BE2C (cell line): ENCODE results near the gene KCNMB1.

ENCODE experiments used
- DNase-seq: peaks from one replicate; pipeline ENCODE4 v3.0.0-alpha.2; 2020
- H3K27me3 ChIP-seq: fragments of 250-450 bp; sonication (Bioruptor Pico); 2 replicates; pipeline ENCODE4 v1.5.1; 2020; ENCODE audit warnings: mild to moderate bottlenecking
- H3K36me3 ChIP-seq: fragments of 250-450 bp; sonication (Bioruptor Pico); 2 replicates; pipeline ENCODE4 v1.5.1; 2020; ENCODE audit warnings: mild to moderate bottlenecking
- H3K4me1 ChIP-seq: fragments of 250-450 bp; sonication (Bioruptor Pico); 2 replicates; pipeline ENCODE4 v1.5.1; 2020
- H3K4me3 ChIP-seq: 2 replicates; pipeline ENCODE4 v1.5.1; 2011; ENCODE audit warnings: low read depth, low read length
- H3K9me3 ChIP-seq: fragments of 250-450 bp; sonication (Bioruptor Pico); 2 replicates; pipeline ENCODE4 v1.5.1; 2020
- TF ChIP-seq, protein P1 (sequence below): IDR thresholded peaks from 2 replicates; pipeline ENCODE4 v1.5.1; 2012; ENCODE audit warnings: mild to moderate bottlenecking, low read depth, low read length

Gene KCNMB1

DNA sequence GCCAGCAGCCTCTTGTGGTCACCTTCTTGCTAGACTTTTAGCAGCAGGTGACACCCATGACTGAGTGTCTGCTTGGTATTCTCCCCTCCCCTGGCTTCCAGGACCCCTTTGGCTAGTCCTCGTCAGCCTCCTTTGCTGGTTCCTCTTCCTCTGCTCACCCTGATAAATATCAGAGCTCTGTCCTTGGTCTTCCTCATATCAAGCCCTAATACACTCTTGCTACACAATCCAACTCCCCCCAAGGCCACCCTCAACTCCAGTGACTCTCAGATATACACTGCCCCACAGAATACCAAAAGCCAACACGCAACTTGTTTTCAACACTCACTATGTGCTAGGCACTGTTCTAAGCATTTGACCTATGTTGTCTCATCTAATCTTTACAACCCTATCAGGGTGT is 61.3 kb downstream of the KCNMB1 start:
- H3K4me3 ChIP-seq = no peak overlapping the region
- no peaks in the 10 kb centered on the region for H3K4me1 ChIP-seq
- DNase-seq = no peak
- no peaks in the 10 kb centered on the region for H3K36me3 ChIP-seq
- H3K27me3 ChIP-seq = no peaks in the 10 kb centered on the region; the same call in 1 of the 2 replicates
- no peaks in the 10 kb centered on the region for H3K9me3 ChIP-seq
- TF ChIP-seq, protein P1, sequence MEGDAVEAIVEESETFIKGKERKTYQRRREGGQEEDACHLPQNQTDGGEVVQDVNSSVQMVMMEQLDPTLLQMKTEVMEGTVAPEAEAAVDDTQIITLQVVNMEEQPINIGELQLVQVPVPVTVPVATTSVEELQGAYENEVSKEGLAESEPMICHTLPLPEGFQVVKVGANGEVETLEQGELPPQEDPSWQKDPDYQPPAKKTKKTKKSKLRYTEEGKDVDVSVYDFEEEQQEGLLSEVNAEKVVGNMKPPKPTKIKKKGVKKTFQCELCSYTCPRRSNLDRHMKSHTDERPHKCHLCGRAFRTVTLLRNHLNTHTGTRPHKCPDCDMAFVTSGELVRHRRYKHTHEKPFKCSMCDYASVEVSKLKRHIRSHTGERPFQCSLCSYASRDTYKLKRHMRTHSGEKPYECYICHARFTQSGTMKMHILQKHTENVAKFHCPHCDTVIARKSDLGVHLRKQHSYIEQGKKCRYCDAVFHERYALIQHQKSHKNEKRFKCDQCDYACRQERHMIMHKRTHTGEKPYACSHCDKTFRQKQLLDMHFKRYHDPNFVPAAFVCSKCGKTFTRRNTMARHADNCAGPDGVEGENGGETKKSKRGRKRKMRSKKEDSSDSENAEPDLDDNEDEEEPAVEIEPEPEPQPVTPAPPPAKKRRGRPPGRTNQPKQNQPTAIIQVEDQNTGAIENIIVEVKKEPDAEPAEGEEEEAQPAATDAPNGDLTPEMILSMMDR = no peak

DNA sequence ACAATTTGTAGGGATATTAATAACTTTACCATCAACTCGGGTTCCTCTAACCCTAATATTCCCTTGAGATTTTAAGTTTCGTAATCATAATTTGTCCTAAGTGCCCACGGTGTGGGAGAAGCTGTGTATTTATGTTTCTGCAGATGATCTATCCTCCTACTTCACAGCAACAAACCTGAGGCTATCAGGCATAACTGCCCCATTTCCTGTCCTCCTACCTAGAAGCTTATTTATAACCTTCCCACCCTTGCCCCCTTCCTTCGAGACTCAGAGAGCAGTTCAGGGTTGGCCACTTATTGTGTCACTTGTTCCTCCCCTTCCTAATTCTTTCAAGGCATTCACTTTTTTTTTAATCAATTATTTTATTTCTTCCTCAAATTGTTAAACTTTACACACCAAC is 62.0 kb downstream of the KCNMB1 start:
- Histone ChIP-seq H3K4me1 (no peaks in the 10 kb centered on the region), H3K9me3 (no peaks in the 10 kb centered on the region), H3K36me3 (no peaks in the 10 kb centered on the region), H3K4me3 (no peak overlapping the region), H3K27me3 (no peaks in the 10 kb centered on the region; the same call in 1 of the 2 replicates)
- TF ChIP-seq, protein P1 = no peak
- DNase-seq = no peak
